ENCODE data around the gene PRKG1.

The PRKG1 gene

GRCh38 chr10:51074238-51075028 lies at the start of gene PRKG1:
Gene PRKG1 (plus strand): TSS chr10:51074487.
- DNase-seq (ENCODE audit: low read depth in 1 of 2, low spot score in 1 of 2), result no peak

DNA sequence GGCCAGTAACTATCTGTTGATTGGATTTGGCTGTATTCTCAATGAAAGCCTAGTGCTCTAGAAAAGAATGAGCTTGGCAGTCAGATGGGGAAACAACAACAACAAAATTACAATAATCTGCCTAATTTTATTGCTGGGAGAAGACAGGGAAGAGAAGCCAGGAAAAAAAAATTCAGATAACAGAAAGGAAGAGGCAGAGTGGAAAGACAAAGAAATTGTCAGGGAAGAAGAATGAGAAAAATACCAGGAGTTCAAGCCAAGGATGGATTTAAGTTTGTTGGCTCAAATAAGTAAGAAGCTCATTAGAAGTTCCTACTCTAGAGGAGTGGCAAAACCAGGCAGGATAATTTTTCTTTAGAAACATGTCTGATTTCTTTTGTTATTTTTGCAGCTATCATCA lies 45.9 kb upstream of the PRKG1 start:
- no peak for DNase-seq (ENCODE audit: low read depth in 1 of 2, low spot score in 1 of 2)

DNA sequence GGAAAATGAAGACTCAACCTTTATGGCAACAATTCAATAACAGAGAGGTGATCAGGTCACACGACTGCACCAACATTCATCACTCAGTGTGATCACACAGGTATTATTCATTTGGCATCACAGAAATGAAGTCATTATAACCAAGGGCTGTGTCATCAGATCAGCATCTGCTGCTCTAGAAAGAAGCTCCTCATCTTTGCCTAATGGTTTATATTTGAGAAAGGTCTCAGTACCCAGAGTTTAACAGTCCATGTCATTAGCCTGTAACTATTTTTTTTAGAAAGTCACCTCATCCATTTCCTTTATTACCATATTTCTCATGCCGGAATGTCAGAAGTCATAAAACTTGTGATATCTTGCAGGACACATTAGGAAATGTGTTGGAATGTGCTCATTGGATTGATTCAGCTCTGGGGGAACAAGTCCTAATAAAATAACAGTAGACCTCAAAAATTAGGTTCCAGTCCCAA lies 45.1 kb upstream of the PRKG1 start:
- DNase-seq (ENCODE audit: low read depth in 1 of 2, low spot score in 1 of 2), result no peak

DNA sequence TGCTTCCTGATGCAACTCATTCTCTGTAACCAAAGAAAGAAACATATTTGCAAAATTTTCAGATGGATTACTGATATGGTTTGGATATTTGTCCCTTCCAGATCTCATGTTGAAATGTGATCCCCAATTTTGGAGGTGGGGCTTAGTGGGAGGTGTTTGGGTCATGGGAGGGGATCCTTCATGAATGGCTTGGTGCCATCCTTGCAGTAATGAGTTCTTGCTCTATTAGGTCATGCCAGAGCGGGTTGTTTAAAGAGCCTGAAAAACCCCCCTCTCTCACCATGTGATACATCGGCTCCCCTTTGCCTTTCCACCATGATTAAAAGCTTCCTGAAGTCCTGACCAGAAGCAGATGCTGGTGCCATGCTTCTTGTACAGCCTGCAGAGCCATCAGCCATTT lies 43.8 kb upstream of the PRKG1 start:
- DNase-seq (ENCODE audit: low read depth in 1 of 2, low spot score in 1 of 2), result no peak

DNA sequence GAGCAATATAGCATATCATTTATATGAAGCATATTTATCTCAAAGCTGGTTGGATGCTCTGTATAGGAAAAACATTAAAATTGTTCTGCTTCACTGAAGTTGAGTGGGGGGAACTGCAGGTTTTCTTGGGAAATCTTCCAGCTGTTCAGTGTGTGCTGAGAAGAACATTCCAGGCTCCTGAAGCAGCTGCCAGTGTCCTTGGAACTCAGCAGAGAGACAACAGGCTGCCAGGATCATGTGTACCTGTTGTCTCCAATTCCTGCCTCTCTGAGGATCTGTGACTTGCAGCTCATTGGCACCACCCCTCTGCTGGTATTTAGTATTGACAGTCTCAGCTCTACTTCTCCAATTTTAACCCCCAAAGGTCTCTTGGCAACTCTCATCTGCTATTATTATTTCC lies 42.3 kb upstream of the PRKG1 start:
- DNase-seq (ENCODE audit: low read depth in 1 of 2, low spot score in 1 of 2), result no peak

DNA sequence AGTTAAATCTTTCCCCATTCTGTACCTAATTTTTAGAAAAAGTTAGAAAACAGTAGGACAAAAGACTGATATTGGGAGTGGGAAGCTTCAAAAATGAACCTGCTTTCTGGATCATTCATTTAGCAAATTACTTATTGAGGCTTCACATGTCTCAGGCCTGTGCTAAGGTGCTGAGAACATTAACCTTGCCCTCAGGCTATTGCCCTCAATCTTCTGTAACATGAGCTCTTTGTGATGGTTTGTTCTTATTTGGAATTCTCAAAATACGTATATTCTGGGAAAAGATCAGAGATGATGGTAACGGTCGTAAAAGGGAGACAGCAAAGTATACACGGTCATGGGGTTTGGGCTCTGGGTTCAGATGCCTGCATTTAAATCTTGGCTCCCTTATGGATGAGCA lies 39.5 kb upstream of the PRKG1 start:
- DNase-seq (ENCODE audit: low read depth in 1 of 2, low spot score in 1 of 2), result no peak

- no peak for DNase-seq (ENCODE audit: low read depth in 1 of 2, low spot score in 1 of 2)
Observed at GRCh38 chr10:51035344-51035743, 38.9 kb upstream of the PRKG1 start.

DNA sequence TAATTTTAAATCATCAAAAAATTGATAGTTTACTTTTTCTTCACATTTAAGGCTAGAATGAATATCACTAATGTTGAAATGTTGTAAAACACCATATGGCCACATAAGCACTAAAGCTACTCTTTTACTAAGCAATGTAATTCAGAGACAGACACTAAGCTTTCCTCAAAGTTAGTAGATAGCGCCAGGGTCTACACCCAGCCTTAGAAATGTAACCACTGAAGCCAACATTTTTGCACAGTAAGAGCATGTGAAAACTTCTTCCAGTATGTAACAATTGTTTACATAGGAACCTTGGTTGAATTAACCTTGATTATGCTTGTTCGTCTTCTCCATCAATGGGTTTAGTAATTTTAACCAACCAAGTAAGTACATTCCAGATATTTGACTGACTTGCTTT lies 28.4 kb upstream of the PRKG1 start:
- no peak for DNase-seq (ENCODE audit: low read depth in 1 of 2, low spot score in 1 of 2)

DNA sequence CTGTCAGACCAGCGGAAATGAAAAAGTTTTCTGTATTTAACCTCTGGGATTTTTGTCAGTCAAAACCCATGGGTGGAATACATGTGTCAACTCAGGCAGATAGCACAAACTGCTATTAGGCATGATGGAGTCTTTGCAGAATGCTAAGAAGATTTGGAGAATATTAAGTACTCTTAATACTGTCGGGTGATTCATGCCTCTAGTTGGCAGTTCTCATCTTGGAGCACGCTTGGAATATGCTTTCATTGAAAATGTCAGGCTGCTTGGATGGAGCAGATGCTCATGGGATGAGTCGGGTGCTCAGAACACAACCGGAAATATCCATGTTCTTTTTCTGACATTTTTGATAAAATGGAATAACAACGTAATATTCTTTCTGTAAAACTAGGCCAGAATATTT lies 27.6 kb upstream of the PRKG1 start:
- no peak for DNase-seq (ENCODE audit: low read depth in 1 of 2, low spot score in 1 of 2)

GRCh38 chr10:51047857-51048256 lies 26.4 kb upstream of the PRKG1 start:
- no peak for DNase-seq (ENCODE audit: low read depth in 1 of 2, low spot score in 1 of 2)

- no peak for DNase-seq (ENCODE audit: low read depth in 1 of 2, low spot score in 1 of 2)
Observed at GRCh38 chr10:51048792-51049191, 25.5 kb upstream of the PRKG1 start.

DNA sequence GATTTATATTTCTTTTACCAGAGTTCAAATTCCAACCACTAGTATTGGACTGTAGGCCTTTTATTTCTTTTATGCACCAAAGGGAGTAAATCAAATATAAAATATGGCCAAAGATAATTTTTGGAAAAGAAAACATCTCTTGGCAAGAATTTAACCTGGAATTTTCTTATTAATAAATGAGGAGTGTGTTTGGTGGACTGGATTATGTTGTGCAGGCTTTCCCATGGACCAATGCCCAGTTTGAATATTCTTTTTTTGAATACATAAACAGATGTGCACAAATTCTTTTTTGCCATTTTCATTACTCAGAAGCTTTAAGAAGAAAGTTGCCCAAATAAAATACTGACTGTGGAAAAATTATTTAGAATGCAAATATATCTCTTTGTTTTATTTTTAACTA lies 22.1 kb upstream of the PRKG1 start:
- no peak for DNase-seq (ENCODE audit: low read depth in 1 of 2, low spot score in 1 of 2)

- DNase-seq (ENCODE audit: low read depth in 1 of 2, low spot score in 1 of 2), result no peak
Observed at GRCh38 chr10:51057925-51058324, 16.4 kb upstream of the PRKG1 start.

DNA sequence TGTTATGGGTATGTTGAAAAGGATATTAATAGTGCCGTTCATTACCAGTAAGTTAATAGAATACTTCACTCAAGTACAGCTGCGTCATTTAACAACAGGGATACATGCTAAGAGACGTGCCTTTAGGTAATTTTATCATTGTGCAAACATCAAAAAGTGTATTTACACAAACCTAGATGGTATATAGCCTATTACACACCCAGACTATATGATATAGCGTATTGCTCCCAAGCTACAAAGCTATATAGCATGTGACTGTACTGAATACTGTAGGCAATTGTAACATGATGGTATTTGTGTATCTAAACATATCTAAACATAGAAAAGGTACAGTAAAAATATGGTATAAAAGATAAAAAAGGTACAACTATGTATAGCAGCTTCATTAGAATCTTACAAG lies 11.1 kb upstream of the PRKG1 start:
- no peak for DNase-seq (ENCODE audit: low read depth in 1 of 2, low spot score in 1 of 2)

- DNase-seq (ENCODE audit: low read depth in 1 of 2, low spot score in 1 of 2), result no peak
Observed at GRCh38 chr10:51063659-51064535, 10.4 kb upstream of the PRKG1 start.

GRCh38 chr10:51066231-51066630 lies 8.1 kb upstream of the PRKG1 start:
- DNase-seq (ENCODE audit: low read depth in 1 of 2, low spot score in 1 of 2), result no peak

DNA sequence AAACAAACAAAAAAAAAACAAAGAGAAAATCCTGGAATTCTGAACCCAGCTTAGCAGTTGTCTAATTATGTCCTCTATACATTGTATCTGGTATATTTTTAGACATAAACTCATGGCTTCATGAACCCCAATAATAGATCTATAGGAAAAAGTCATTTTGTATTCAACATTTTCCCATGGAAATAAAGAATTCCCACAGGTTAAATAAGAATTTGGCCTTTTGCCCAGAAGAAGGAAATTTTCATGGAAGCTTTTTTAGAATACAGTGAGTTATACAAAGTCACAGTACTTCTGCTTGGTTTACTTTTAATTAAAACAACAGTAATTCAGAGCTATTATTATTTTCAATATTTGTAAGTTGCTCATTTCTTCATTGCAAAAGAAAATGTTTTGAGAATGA lies 2.1 kb upstream of the PRKG1 start:
- no peak for DNase-seq (ENCODE audit: low read depth in 1 of 2, low spot score in 1 of 2)

GRCh38 chr10:51072921-51073434 lies 1.3 kb upstream of the PRKG1 start:
- no peak for DNase-seq (ENCODE audit: low read depth in 1 of 2, low spot score in 1 of 2)

GRCh38 chr10:51073453-51074237 lies 642 bp upstream of the PRKG1 start:
- DNase-seq (ENCODE audit: low read depth in 1 of 2, low spot score in 1 of 2), result no peak

DNA sequence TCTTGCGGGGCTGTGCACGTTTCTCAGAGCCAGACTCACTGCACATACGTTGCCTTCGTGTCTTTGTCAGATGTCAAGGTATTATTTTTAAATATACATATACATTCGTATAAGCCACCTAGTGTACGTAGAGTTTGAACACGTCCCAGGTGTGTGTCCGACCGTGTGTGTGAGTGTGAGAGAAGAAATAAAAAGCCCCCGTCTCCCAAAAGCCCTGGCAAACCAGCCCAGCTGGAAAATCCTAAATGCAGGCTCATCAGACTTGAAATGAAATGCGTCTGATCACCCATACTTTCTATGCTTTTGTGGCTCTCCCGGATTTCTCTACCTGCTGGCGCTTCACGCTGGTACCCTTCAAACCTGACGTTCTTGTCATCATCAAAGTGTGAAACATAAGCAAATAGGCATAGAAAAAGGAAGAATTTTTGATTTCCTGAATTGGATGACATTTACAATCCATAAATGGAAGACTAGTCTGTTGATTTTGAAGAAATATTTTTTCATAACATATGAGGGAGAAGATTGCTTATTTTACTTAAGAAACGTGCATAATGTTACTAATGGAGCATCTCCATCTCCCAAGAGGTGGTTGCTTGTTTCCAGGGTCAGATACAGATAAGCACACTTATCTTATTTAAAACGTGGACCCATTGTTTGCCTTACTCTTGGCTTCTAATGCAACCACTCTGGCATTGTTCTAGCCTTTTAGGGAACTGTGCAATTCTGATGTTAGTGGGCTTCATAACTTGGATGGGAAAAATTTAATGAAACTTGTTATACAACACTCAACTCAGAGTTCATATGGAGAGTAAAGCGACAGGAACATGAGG lies 971 bp downstream of the PRKG1 start:
- no peak for DNase-seq (ENCODE audit: low read depth in 1 of 2, low spot score in 1 of 2)

- no peak for DNase-seq (ENCODE audit: low read depth in 1 of 2, low spot score in 1 of 2)
Observed at GRCh38 chr10:51075873-51076229, 1.6 kb downstream of the PRKG1 start.

Measured in activated T-helper 1 cell treated with anti-CD3 and anti-CD28 coated beads, Interleukin-2, amount 50 U/mL, for 16 hours (primary cell).